GM19463 (cell line): ENCODE data around the gene TMEM132D.

Experiments
- ATAC-seq: cut with Tn5 transposase; IDR thresholded peaks from one replicate; pipeline ENCODE4 v1.9.1; 2021; ENCODE audit warnings: mild to moderate bottlenecking, moderate library complexity; ENCODE audit not compliant: unreplicated experiment

Gene TMEM132D

DNA sequence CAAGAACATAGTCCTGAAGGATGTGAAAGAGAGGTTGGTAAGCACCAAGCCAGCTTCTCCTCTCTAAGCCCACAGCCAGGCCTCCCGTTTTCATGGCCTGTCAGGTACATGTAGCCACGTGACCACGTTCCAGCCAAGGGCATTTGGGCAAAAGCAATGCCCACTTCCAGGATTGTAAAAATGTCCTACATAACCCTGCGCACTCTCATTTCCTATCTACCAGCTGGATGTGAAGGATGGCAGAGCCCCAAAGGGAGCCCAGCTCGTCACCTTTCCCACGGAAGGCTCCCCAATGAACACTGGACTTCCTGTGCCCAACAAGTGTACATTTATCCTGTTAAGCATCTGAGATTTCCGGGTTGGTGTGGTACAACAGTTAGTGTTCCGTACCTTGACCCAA lies 231.7 kb downstream of the TMEM132D start:
- ATAC-seq, result no peak

GRCh38 chr12:129670256-129670920 lies 233.4 kb downstream of the TMEM132D start:
- no peak for ATAC-seq

DNA sequence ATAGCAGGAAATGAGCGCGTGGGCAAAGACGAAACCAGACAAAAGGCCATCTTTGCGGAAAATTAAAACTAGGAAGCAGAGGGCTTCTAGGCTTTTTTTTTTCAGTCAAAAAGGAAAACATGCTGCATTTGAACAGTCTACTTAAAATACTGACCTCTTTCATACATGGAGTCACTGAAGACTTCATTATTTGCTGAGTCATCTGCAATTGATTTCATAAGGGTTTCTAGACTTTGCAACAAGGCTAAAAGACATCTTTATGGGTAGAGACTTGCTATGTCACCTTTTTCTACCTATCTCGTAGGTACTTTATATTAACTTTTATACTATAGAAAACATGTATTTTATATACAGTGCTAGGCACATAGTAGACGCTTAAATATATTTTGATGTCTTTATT lies 238.4 kb downstream of the TMEM132D start:
- ATAC-seq, result no peak

DNA sequence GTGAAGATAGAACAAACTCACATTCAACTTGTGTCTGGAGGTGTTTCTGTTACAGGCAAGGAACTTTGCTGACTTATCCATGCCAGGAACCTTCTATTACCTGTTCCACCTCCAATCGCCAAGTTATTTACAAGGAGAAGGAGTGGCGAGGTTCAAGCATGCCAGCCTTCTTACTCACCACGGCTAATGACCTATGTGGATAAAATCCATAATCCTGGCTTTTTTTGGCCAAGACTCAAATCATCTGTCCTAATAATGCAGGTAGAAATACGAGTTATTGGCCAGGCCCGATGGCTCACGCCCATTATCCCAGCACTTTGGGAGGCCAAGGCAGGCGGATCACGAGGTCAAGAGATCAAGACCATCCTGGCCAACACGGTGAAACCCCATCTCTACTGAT lies 241.6 kb downstream of the TMEM132D start:
- no peak for ATAC-seq

GRCh38 chr12:129660946-129661345 lies 242.9 kb downstream of the TMEM132D start:
- no peak for ATAC-seq

- ATAC-seq, result no peak
Observed at GRCh38 chr12:129659961-129660622, 243.7 kb downstream of the TMEM132D start.

DNA sequence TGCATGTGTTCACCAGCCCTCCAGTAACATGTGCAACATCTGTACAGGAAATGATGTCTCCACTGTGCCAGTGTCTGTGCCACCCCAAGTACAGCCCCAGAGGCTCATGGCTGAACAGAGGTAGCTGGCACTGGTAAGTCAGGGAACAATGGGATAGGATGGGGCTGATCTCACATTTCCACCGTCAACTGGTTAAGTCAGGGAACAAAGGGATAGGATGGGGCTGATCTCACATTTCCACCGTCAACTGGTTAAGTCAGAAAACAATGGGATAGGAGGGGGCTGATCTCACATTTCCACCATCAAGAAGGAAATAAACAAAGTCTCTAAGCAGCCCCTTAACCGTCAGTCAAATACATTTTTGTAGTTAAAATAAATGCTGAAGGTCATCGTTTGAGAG lies 246.6 kb downstream of the TMEM132D start:
- ATAC-seq, result no peak

GRCh38 chr12:129651951-129652350 lies 251.9 kb downstream of the TMEM132D start:
- ATAC-seq, result no peak

- no peak for ATAC-seq
Observed at GRCh38 chr12:129641926-129642325, 261.9 kb downstream of the TMEM132D start.

GRCh38 chr12:129635021-129635685 lies 268.7 kb downstream of the TMEM132D start:
- ATAC-seq, result no peak

DNA sequence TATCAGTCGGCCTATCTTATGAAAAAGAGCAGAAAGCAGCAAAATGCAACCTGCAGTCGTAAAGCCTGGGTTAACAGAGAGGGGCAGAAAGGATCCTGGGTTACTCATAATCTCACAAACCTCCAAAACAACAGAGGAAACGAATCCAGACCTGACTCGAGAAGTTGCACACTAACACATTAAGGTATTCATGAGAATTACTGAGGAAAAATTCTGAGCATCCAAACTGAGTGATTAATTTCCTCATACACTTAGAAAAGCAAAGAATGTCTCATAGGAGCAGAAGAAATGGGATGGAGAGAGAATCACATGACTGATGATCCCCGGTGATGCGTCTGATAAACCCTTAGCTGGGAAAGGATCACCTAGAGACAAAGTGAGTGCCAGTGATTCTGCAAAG lies 272.5 kb downstream of the TMEM132D start:
- no peak for ATAC-seq

GRCh38 chr12:129629901-129630300 lies 273.9 kb downstream of the TMEM132D start:
- no peak for ATAC-seq

- ATAC-seq, result no peak
Observed at GRCh38 chr12:129622566-129622965, 281.3 kb downstream of the TMEM132D start.

- ATAC-seq, result no peak
Observed at GRCh38 chr12:129619271-129619670, 284.6 kb downstream of the TMEM132D start.

DNA sequence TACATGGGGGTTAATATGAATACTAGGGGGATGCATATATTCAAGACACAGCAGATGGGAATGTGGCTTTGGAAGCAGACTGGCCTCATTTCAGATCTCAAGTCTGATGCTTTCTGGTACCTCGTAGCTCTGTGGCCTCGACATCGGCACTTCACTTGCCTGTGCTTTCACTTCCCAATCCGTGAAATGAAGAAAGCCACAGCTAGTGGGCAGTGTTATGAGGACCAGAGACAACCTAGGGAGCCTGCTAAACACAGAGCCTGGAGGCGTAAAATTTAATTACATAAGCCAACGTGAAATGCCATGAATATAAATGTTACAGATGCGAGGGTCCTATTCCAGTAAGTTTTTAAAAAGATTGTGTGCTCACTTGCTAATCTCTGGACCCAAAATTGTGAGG lies 286.0 kb downstream of the TMEM132D start:
- no peak for ATAC-seq

DNA sequence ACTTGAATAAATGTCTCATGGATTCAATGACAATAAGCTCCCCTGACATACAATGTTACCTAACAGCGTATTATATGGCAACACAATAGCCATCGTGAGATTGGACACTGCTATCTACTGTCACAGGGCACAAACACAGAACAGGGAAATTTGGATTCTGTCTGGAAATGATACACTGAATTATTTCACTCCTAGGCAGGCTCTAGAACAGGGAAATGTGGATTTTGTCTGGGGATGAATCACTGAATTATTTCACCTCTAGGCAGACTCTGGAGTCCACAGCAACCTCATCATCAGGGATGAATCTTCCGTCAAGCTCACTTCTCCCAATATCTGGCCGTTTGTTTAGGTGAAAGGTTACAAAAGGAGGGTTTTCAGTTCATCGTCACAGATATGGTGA lies 288.8 kb downstream of the TMEM132D start:
- ATAC-seq, result no peak

- ATAC-seq, result no peak
Observed at GRCh38 chr12:129614221-129614885, 289.5 kb downstream of the TMEM132D start.

DNA sequence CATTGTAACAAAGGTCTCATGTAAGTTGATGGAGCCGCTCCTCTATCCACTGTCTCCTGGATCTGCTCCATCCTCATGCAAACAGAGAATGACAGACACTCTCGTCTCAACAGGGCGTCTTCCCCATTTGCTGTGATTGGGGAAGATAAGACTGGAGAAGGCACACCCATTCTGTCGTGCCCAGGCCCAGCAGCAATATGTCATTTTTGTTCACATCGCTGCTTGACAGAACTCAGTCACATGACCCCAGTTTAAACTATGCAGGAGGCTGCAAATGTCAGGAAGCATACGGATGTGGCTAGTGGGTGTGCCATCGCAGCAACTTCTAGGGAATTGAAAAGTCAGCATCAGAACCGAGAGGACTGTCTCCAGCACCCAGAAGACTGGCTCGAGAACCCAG lies 290.5 kb downstream of the TMEM132D start:
- no peak for ATAC-seq

DNA sequence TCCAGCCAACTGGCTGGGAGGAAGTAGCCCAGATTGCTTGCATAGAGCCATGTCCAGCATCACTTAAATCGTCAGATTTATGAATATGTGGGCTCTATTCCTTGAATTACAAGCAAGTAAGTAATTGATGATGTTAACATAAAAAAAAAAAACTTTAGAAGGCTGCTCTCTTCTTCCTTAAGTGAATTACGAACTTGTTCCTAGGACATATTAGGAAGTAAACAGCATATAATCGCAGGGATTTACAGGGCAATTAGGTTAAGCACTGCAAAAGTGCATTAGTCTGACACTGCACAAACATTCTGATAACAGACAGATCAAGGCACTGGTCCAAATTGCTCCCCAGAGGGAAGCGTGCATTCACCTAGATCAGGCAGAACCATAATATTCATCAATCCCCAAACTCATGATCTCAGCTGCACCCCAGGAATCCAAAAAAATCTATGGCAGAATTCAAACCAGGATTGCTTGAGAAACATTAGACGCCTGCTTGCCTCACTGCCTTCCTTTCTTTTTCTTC lies 293.2 kb downstream of the TMEM132D start:
- ATAC-seq, result no peak

- no peak for ATAC-seq
Observed at GRCh38 chr12:129607756-129608155, 296.1 kb downstream of the TMEM132D start.

- ATAC-seq, result no peak
Observed at GRCh38 chr12:129607301-129607700, 296.5 kb downstream of the TMEM132D start.
